Measurements from ENCODE around the gene PRSS22. TPM values are rescaled to one million over a fixed set of nuclear protein-coding genes. Genes with fewer than 3 reads are reported as not detected.

Gene PRSS22
- total and polyA plus RNA-seq, 4 donors: 11.5 to 34.1 (median 28.7) TPM

DNA sequence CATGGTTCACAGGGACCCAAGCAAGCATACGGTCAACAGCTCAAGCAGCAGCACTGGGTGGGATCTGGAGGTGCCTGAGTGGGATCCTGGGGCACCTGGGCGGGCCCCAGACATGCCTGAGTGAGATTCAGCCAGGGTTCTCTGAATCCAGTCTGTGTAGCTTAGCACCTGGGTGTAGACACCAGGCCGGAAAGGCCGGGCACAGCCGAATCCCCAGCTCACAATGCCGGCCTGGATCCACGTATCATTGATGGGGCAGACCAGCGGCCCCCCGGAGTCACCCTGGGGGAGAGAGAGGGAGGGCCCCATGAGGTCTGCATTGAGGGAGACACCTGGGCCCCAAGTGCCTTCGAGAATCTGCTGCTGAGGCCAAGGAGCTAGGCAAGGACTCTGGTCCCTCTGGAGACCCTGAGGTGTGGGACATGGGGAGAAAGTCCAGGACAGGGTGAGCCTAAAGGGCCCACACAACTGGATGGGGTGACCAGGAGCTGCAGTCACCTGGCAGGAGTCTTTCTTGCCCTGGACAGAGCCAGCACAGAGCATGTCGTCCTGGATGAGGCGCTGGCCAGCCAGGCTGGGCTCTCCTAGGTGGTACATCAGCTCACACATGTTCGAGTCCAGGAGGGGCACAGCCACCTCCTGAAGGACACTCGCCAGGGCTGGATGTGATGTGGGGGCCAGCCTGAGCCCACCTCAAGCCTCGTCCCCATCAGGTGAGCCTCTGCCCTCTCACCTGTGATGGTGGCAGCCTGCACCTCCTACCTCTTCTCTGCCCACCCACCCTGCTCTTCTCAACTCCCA lies 18.1 kb downstream of the PRSS22 start:
- ATAC-seq (ENCODE audit: insufficient read depth, low FRiP score): no peak
- Histone ChIP-seq H3K9me3 (ENCODE audit: control insufficient read depth in 4 of 4, insufficient read depth in 3 of 4, low read length in 3 of 4) (no peaks in the 10 kb centered on the region), H3K4me1 (ENCODE audit: control insufficient read depth in 5 of 5, insufficient read depth in 5 of 5, low read length in 5 of 5) (peaks cover 0 to 17% (median 0%) of the 10 kb centered on the region in 5 donors), H3K9ac (ENCODE audit: insufficient read depth in 1 of 2, low read length in 2 of 2) (no peak overlapping the region), H3K27me3 (ENCODE audit: control insufficient read depth in 3 of 3, insufficient read depth in 3 of 3, low read length in 2 of 3) (no peaks in the 10 kb centered on the region), H3K27ac (ENCODE audit: low read depth in 1 of 2, low read length in 1 of 2) (no peak overlapping the region), H3K4me3 (no peak overlapping the region), H3K36me3 (ENCODE audit: control insufficient read depth in 4 of 4, insufficient read depth in 4 of 4, low read length in 4 of 4) (no peaks in the 10 kb centered on the region)
- 88 to 90% methylated on average over 15 of the region's 15 CpGs for WGBS, 2 donors
- DNase-seq: no peak
- no peak for TF ChIP-seq CTCF (IDR thresholded peaks at IDR 0.05; ENCODE audit: control extremely low read depth, extremely low read depth)

DNA sequence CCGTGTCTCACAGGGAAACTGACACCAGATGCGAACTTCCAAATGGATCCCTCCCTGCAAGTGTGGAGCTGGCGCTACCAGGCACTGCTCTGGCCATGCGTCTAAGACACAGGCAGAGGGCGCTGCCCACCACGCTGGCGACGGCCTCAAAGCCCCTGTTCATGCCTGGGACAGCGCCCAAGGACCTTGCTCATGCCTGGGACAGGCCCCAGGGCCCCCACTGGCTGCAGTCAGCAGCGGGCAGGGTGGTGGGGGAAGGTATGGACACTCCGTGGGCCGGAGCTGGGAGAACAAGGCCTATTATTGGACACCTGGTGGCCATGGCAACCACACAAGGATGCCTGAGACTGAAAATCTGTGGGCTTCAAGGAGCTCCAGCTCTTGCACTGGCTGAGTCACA lies 19.0 kb downstream of the PRSS22 start:
- H3K4me3 ChIP-seq: no peak overlapping the region
- peak; percentile 54 for TF ChIP-seq CTCF (IDR thresholded peaks at IDR 0.05; ENCODE audit: control extremely low read depth, extremely low read depth)
- ATAC-seq (ENCODE audit: insufficient read depth, low FRiP score) (peak; percentile 59), DNase-seq (peak; percentile 54 to 75 (median 74))
- H3K27me3 ChIP-seq (ENCODE audit: control insufficient read depth in 3 of 3, insufficient read depth in 3 of 3, low read length in 2 of 3): no peaks in the 10 kb centered on the region
- H3K27ac ChIP-seq (ENCODE audit: low read depth in 1 of 2, low read length in 1 of 2): no peak overlapping the region
- no peaks in the 10 kb centered on the region for H3K9me3 ChIP-seq (ENCODE audit: control insufficient read depth in 4 of 4, insufficient read depth in 3 of 4, low read length in 3 of 4)
- H3K36me3 ChIP-seq (ENCODE audit: control insufficient read depth in 4 of 4, insufficient read depth in 4 of 4, low read length in 4 of 4): no peaks in the 10 kb centered on the region
- no peak overlapping the region for H3K9ac ChIP-seq (ENCODE audit: insufficient read depth in 1 of 2, low read length in 2 of 2)
- 6% methylated on average over 12 of the region's 12 CpGs for WGBS, 2 donors
- H3K4me1 ChIP-seq (ENCODE audit: control insufficient read depth in 5 of 5, insufficient read depth in 5 of 5, low read length in 5 of 5): peaks cover 0 to 17% (median 0%) of the 10 kb centered on the region in 5 donors

DNA sequence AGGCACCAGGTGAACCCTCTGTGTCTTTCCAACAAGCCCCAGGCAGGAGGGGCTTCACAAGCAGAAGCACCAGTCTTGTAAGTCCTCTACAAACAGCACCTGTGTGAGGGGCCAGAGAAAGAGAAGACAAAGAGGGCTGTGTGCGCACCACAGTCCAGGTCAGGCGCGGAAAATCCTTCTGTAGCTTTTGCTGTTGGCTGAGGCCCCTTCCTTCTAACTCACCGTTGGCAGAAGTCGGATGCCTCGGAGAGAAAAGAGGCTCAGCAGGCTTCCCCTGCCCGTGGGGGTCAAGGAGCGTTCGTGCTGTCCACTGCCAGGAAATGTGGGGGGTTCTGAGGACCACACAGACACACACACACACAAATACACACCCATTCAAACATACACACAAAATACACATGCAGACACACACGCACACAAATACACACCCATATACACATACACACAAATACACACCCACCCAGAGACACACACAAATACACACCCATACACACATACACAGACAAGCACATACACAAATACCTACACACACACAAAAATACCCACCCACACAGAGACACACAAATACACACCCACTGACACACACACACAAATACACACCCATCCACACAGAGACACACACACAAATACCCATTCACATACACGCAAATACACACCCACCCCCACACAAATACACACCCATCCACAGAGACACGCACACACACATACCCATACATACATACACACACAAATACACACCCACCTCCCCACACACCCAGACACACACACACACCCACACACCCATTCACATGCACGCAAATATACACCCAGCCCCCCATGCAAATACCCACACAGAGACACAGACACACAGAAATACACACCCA lies 21.1 kb downstream of the PRSS22 start:
- H3K27ac ChIP-seq (ENCODE audit: low read depth in 1 of 2, low read length in 1 of 2): no peak overlapping the region
- DNase-seq (peak in 1 of 3 donors; percentile 13), ATAC-seq (ENCODE audit: insufficient read depth, low FRiP score) (no peak)
- WGBS, 2 donors: 69 to 86% methylated on average over 12 to 13 of the region's 13 CpGs
- no peaks in the 10 kb centered on the region for H3K9me3 ChIP-seq (ENCODE audit: control insufficient read depth in 4 of 4, insufficient read depth in 3 of 4, low read length in 3 of 4)
- H3K4me3 ChIP-seq: no peak overlapping the region
- no peaks in the 10 kb centered on the region for H3K27me3 ChIP-seq (ENCODE audit: control insufficient read depth in 3 of 3, insufficient read depth in 3 of 3, low read length in 2 of 3)
- peaks cover 0 to 11% (median 0%) of the 10 kb centered on the region in 5 donors for H3K4me1 ChIP-seq (ENCODE audit: control insufficient read depth in 5 of 5, insufficient read depth in 5 of 5, low read length in 5 of 5)
- H3K9ac ChIP-seq (ENCODE audit: insufficient read depth in 1 of 2, low read length in 2 of 2): no peak overlapping the region
- no peak for TF ChIP-seq CTCF (IDR thresholded peaks at IDR 0.05; ENCODE audit: control extremely low read depth, extremely low read depth)
- H3K36me3 ChIP-seq (ENCODE audit: control insufficient read depth in 4 of 4, insufficient read depth in 4 of 4, low read length in 4 of 4): no peaks in the 10 kb centered on the region

Data from lung (tissue), 12 donors.